Left ventricle myocardium inferior (tissue), 1 donor: ENCODE measurements around the gene HMSD. TPM values are rescaled to one million over a fixed set of nuclear protein-coding genes. Genes with fewer than 3 reads are reported as not detected.

Experiments used
- DNase-seq: peaks from one replicate; pipeline ENCODE4 v3.0.0-alpha.2; 2020
- H3K27ac ChIP-seq: fragments of 200-600 bp; replicated peaks from 2 replicates; pipeline ENCODE4 v1.8.0; 2021
- H3K27me3 ChIP-seq: fragments of 200-600 bp; 2 replicates; pipeline ENCODE4 v1.8.0; 2021; ENCODE audit warnings: low read depth
- H3K36me3 ChIP-seq: fragments of 200-600 bp; 2 replicates; pipeline ENCODE4 v1.8.0; 2021
- H3K4me1 ChIP-seq: fragments of 200-600 bp; 2 replicates; pipeline ENCODE4 v1.8.0; 2021
- H3K4me3 ChIP-seq: fragments of 200-600 bp; 2 replicates; pipeline ENCODE4 v1.8.0; 2021; ENCODE audit warnings: mild to moderate bottlenecking, moderate library complexity
- H3K9me3 ChIP-seq: fragments of 200-600 bp; replicated peaks from 2 replicates; pipeline ENCODE4 v1.8.0; 2021
- CTCF ChIP-seq: fragments of 200-600 bp; IDR thresholded peaks from 2 replicates; pipeline ENCODE4 v1.8.0; 2021; ENCODE audit warnings: antibody characterized with exemption, mild to moderate bottlenecking, borderline replicate concordance
- intact Hi-C: fragments of 100-400 bp; cut with micrococcal nuclease; formaldehyde crosslinking; loops from one replicate; pipeline ENCODE4 v1.11.0; 2022
- long read RNA-seq: library from polyadenylated mRNA; unstranded; transcript quantifications from one replicate; pipeline ENCODE4 v2.0.0, GENCODE V29; 2021
- total RNA-seq: library from RNA; stranded (reverse); fragmentation: NEBNext Ultra II Directional; extraction: Animal tissue kit (Norgen Biotek cat#: 25700); gene quantifications from one replicate; pipeline ENCODE4 v1.2.1, GENCODE V29; 2021
- donor health status: DM: no; HTN: yes; CAD: no; lungs with severe emphysema.

The HMSD gene
- not detected for total RNA-seq
- long read RNA-seq, result 0 reads

- DNase-seq, result peak; percentile 52
- peak within 1 kb of the TSS; percentile 59 for H3K4me3 ChIP-seq
- no peaks in the 10 kb centered on the region for H3K36me3 ChIP-seq
- H3K9me3 ChIP-seq, result no peaks in the 10 kb centered on the region
- intact Hi-C loops, result no loop called here
- peak; percentile 51 for TF ChIP-seq CTCF
- H3K4me1 ChIP-seq, result peaks cover 7% of the 10 kb centered on the region
- no peak within 1 kb of the TSS for H3K27ac ChIP-seq
- peaks cover 53% of the 10 kb centered on the region for H3K27me3 ChIP-seq
Measured at GRCh38 chr18:63949068-63949737, at the start of gene HMSD. Gene HMSD (plus strand): TSS chr18:63949301. CDS start chr18:63953456, 4,155 bp downstream.

GRCh38 chr18:63903851-63904570 lies 45.1 kb upstream of the HMSD start:
- intact Hi-C loops, result no loop called here
- no peak for DNase-seq
- Histone ChIP-seq H3K4me1 (no peaks in the 10 kb centered on the region), H3K9me3 (no peaks in the 10 kb centered on the region), H3K36me3 (no peaks in the 10 kb centered on the region), H3K27me3 (no peaks in the 10 kb centered on the region), H3K4me3 (no peak overlapping the region), H3K27ac (no peak overlapping the region)
- no peak for TF ChIP-seq CTCF

- no peaks in the 10 kb centered on the region for H3K9me3 ChIP-seq
- H3K4me1 ChIP-seq, result no peaks in the 10 kb centered on the region
- intact Hi-C loops, result no loop called here
- H3K4me3 ChIP-seq, result no peak overlapping the region
- H3K36me3 ChIP-seq, result no peaks in the 10 kb centered on the region
- TF ChIP-seq CTCF, result no peak
- H3K27ac ChIP-seq, result no peak overlapping the region
- no peak for DNase-seq
- H3K27me3 ChIP-seq, result no peaks in the 10 kb centered on the region
Measured at GRCh38 chr18:63904694-63905093, 44.4 kb upstream of the HMSD start.

- no peaks in the 10 kb centered on the region for H3K36me3 ChIP-seq
- H3K9me3 ChIP-seq, result no peaks in the 10 kb centered on the region
- no peak for TF ChIP-seq CTCF
- no peak overlapping the region for H3K4me3 ChIP-seq
- no peaks in the 10 kb centered on the region for H3K27me3 ChIP-seq
- no peaks in the 10 kb centered on the region for H3K4me1 ChIP-seq
- DNase-seq, result no peak
- H3K27ac ChIP-seq, result no peak overlapping the region
- intact Hi-C loops, result no loop called here
Measured at GRCh38 chr18:63905361-63905760, 43.7 kb upstream of the HMSD start.

GRCh38 chr18:63906056-63906455 lies 43.0 kb upstream of the HMSD start:
- intact Hi-C loops, result no loop called here
- no peaks in the 10 kb centered on the region for H3K4me1 ChIP-seq
- H3K27ac ChIP-seq, result no peak overlapping the region
- DNase-seq, result no peak
- TF ChIP-seq CTCF, result no peak
- H3K9me3 ChIP-seq, result no peaks in the 10 kb centered on the region
- H3K36me3 ChIP-seq, result no peaks in the 10 kb centered on the region
- no peak overlapping the region for H3K4me3 ChIP-seq
- no peaks in the 10 kb centered on the region for H3K27me3 ChIP-seq
